Measurements from ENCODE around the gene ADAP1. TPM values are rescaled to one million over a fixed set of nuclear protein-coding genes. Genes with fewer than 3 reads are reported as not detected.
"Not testable (repeated sequence)": the region's sequence is repeated elsewhere in the genome, so short reads cannot be mapped to it uniquely, and the experiment has no call there.

Gene ADAP1
- 1 to 10 TPM; 4.2 to 7.7 TPM for total RNA-seq

- H3K4me3 ChIP-seq = peak within 1 kb of the TSS; percentile 44 to 54
- H3K27ac ChIP-seq = peak within 1 kb of the TSS; percentile 9 to 23
- H3K9me3 ChIP-seq = no peaks in the 10 kb centered on the region
- no peak for DNase-seq (ENCODE audit: low spot score)
- peaks cover 0 to 8% of the 10 kb centered on the region in 2 donors for H3K27me3 ChIP-seq
- TF ChIP-seq, protein P1, sequence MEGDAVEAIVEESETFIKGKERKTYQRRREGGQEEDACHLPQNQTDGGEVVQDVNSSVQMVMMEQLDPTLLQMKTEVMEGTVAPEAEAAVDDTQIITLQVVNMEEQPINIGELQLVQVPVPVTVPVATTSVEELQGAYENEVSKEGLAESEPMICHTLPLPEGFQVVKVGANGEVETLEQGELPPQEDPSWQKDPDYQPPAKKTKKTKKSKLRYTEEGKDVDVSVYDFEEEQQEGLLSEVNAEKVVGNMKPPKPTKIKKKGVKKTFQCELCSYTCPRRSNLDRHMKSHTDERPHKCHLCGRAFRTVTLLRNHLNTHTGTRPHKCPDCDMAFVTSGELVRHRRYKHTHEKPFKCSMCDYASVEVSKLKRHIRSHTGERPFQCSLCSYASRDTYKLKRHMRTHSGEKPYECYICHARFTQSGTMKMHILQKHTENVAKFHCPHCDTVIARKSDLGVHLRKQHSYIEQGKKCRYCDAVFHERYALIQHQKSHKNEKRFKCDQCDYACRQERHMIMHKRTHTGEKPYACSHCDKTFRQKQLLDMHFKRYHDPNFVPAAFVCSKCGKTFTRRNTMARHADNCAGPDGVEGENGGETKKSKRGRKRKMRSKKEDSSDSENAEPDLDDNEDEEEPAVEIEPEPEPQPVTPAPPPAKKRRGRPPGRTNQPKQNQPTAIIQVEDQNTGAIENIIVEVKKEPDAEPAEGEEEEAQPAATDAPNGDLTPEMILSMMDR (IDR thresholded peaks at IDR 0.05) = no peak
- peaks cover 0 to 19% of the 10 kb centered on the region in 2 donors for H3K4me1 ChIP-seq
- no peaks in the 10 kb centered on the region for H3K36me3 ChIP-seq
These were observed at the start of gene ADAP1 for GRCh38 chr7:954330-955238. Gene ADAP1 (minus strand): TSS chr7:954680. CDS start chr7:954477, 203 bp downstream.

GRCh38 chr7:1002445-1002844, 48.0 kb upstream of the ADAP1 start:
- not testable (repeated sequence) for DNase-seq (ENCODE audit: low spot score); H3K36me3 ChIP-seq

DNA sequence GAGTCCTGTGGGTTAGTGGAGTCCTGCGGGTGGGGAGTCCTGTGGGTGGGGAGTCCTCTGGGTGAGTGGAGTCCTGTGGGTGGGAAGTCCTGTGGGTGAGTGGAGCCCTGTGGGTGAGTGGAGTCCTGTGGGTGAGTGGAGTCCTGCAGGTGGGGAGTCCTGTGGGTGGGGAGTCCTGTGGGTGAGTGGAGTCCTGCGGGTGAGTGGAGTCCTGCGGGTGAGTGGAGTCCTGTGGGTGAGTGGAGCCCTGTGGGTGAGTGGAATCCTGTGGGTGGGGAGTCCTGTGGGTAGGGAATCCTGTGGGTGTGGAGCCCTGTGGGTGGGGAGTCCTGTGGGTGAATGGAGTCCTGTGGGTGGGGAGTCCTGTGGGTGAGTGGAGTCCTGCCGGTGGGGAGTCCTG, 47.5 kb upstream of the ADAP1 start:
- H3K4me1 ChIP-seq; H3K27ac ChIP-seq; H3K27me3 ChIP-seq; H3K36me3 ChIP-seq; H3K4me3 ChIP-seq; DNase-seq (ENCODE audit: low spot score); H3K9me3 ChIP-seq: not testable (repeated sequence)

More at GRCh38 chr7:1002445-1002844, 48.0 kb upstream of the ADAP1 start:
- not testable (repeated sequence) for H3K27me3 ChIP-seq, H3K4me1 ChIP-seq, H3K27ac ChIP-seq, H3K9me3 ChIP-seq, H3K4me3 ChIP-seq

DNA sequence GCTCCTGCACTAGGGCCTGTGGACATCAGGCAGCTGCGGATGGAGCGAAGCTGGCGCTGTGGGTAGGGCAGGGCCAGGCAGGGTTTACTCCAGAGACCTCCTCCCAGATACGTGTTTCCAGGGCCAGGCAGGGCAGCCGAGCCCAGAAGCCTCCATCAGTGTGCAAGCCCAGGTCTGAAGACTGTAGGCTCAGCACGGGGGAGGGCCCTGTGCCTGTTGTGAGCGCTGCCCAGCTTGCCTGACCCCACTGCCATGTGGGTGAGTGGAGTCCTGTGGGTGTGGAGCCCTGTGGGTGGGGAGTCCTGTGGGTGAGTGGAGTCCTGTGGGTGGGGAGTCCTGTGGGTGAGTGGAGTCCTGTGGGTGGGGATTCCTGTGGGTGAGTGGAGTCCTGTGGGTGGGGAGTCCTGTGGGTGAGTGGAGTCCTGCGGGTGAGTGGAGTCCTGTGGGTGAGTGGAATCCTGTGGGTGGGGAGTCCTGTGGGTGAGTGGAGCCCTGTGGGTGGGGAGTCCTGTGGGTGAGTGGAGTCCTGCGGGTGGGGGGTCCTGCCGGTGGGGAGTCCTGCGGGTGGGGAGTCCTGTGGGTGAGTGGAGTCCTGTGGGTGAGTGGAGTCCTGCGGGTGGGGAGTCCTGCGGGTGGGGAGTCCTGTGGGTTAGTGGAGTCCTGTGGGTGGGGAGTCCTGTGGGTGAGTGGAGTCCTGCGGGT, 46.7 kb upstream of the ADAP1 start:
- H3K4me1 ChIP-seq; DNase-seq (ENCODE audit: low spot score); H3K27ac ChIP-seq; H3K27me3 ChIP-seq; H3K36me3 ChIP-seq; H3K9me3 ChIP-seq; H3K4me3 ChIP-seq: not testable (repeated sequence)

GRCh38 chr7:999941-1000935, 45.8 kb upstream of the ADAP1 start:
- Histone ChIP-seq H3K4me3 (no peak overlapping the region), H3K4me1 (no peaks in the 10 kb centered on the region), H3K9me3 (no peaks in the 10 kb centered on the region), H3K27ac (no peak overlapping the region), H3K36me3 (peaks cover 5% of the 10 kb centered on the region), H3K27me3 (no peaks in the 10 kb centered on the region)
- TF ChIP-seq, protein P1 (IDR thresholded peaks at IDR 0.05) = no peak
- DNase-seq (ENCODE audit: low spot score) = no peak

DNA sequence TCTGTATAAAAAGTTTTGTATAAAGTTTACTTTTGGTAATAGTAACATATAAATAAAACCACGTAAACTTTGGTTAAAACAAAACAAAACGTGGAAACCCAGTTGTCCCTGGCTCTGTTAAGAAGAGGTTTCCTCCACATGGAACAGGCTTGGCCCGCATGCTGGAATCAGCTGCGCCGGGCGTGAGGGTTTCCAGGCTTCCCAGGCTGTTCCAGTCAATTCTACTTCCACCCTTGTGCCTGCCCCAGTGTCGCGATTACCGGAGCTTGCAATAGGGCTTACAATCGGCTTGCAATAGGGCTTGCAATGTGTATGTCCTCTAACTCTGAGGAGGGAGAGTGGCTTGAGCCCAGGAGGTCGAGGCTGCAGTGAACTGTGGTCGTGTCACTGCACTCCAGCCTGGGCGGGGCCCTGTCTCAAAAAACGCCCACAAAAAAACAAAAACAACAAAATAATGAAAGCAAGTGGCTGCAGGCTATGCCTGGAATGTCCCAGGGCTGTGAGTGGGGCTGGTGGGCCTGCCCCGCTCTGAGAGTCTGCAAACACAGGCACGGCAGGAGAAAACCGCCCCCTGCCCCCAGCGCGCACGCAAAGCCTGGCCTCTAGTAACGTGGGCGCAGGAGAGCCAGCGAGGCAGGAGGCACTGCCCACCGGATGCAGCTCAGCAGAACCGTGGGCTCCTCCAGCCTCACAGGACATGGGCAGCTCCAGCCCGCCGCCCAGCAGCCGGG, 44.8 kb upstream of the ADAP1 start:
- no peaks in the 10 kb centered on the region for H3K4me1 ChIP-seq
- H3K9me3 ChIP-seq = no peaks in the 10 kb centered on the region
- no peak overlapping the region for H3K27ac ChIP-seq
- TF ChIP-seq, protein P1 (IDR thresholded peaks at IDR 0.05) = no peak
- no peak overlapping the region for H3K4me3 ChIP-seq
- no peak for DNase-seq (ENCODE audit: low spot score)
- H3K36me3 ChIP-seq = peaks cover 5% of the 10 kb centered on the region
- H3K27me3 ChIP-seq = no peaks in the 10 kb centered on the region

All from right atrium auricular region (tissue), 2 donors.